ENCODE results near the gene UNC45A. TPM values are rescaled to one million over a fixed set of nuclear protein-coding genes. Genes with fewer than 3 reads are reported as not detected.

UNC45A gene
- total and polyA plus RNA-seq, 2 donors (not counting 1 experiment from before 2014, with no cell fraction given) = 56.3 to 79.0 TPM

DNA sequence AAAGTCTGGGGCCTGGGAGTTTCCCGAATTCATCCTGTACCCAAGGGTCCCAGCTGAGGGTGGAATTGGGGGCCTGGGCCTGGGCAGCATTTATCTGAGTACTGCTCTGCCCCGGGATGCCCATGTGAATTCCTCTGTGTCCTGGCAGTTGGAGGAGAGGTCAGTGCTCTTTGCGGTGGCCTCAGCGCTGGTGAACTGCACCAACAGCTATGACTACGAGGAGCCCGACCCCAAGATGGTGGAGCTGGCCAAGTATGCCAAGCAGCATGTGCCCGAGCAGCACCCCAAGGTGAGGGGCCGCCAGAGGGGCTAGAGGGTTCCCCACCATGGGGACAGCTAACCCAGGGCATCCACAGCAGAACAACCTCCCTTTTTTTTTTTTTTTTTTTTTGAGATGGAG, 13.4 kb downstream of the UNC45A start:
- no peak overlapping the region for H3K4me2 ChIP-seq (replicated peaks; ENCODE audit: low read depth, low read length, poor library complexity, severe bottlenecking)
- peaks cover 0 to 70% of the 10 kb centered on the region in 2 experiments for H3K36me3 ChIP-seq (replicated peaks in 1 of 2; ENCODE audit: control extremely low read depth in 1 of 2, control insufficient read depth in 1 of 2, extremely low read depth in 1 of 2, insufficient read depth in 2 of 2, low read length in 1 of 2)
- Mint-ChIP-seq H3K27me3 (no peaks in the 10 kb centered on the region), H3K4me3 (no peak overlapping the region), H3K9me3 (ENCODE audit: insufficient read depth) (no peaks in the 10 kb centered on the region), H3K27ac (no peak overlapping the region), H3K4me1 (no peaks in the 10 kb centered on the region)
- no peak overlapping the region for H3K4me3 ChIP-seq (ENCODE audit: control extremely low read depth in 1 of 5, extremely low read depth in 1 of 5, insufficient read depth in 1 of 5, low read depth in 2 of 5, low read length in 4 of 5)
- H3K27ac ChIP-seq (ENCODE audit: low read length in 2 of 2) = no peak overlapping the region
- H3K79me2 ChIP-seq (ENCODE audit: control insufficient read depth, insufficient read depth, low read length) = no peaks in the 10 kb centered on the region
- no peak overlapping the region for H2AFZ ChIP-seq (ENCODE audit: insufficient read depth, low read depth, low read length, poor library complexity, severe bottlenecking)
- no peaks in the 10 kb centered on the region for H4K20me1 ChIP-seq (ENCODE audit: control insufficient read depth, insufficient read depth, low read length, poor library complexity, severe bottlenecking)
- TF ChIP-seq EZH2 (IDR thresholded peaks at IDR 0.05; ENCODE audit: borderline replicate concordance, insufficient read depth, low read depth, low read length, poor library complexity, severe bottlenecking) (no peak), CTCF (IDR thresholded peaks at IDR 0.05) (no peak)
- ChIA-PET CTCF (interaction anchor here (0.6 to 0.8 kb wide), 2 partner anchors 8 to 10 kb away, joined by 3 read pairs; no protein-coding TSS in a partner anchor), POLR2A (no interaction called here)
- 89% methylated on average over 6 of the region's 8 CpGs for WGBS (ENCODE audit: insufficient coverage)
- H3K9me3 ChIP-seq (ENCODE audit: control extremely low read depth in 1 of 3, control insufficient read depth in 2 of 3, insufficient read depth in 1 of 3, low read length in 2 of 3) = no peaks in the 10 kb centered on the region
- no peak overlapping the region for H3K9ac ChIP-seq (ENCODE audit: low read length)
- no peaks in the 10 kb centered on the region for H3K27me3 ChIP-seq (replicated peaks in 1 of 4; ENCODE audit: control extremely low read depth in 1 of 4, control insufficient read depth in 3 of 4, insufficient read depth in 4 of 4, low read length in 3 of 4)
- no peak for ATAC-seq (ENCODE audit: low read depth)
- intact Hi-C loops (cut with micrococcal nuclease) = no loop called here
- no peak for DNase-seq
- H3K4me1 ChIP-seq (ENCODE audit: control insufficient read depth in 2 of 2, insufficient read depth in 2 of 2, low read length in 2 of 2) = no peaks in the 10 kb centered on the region

DNA sequence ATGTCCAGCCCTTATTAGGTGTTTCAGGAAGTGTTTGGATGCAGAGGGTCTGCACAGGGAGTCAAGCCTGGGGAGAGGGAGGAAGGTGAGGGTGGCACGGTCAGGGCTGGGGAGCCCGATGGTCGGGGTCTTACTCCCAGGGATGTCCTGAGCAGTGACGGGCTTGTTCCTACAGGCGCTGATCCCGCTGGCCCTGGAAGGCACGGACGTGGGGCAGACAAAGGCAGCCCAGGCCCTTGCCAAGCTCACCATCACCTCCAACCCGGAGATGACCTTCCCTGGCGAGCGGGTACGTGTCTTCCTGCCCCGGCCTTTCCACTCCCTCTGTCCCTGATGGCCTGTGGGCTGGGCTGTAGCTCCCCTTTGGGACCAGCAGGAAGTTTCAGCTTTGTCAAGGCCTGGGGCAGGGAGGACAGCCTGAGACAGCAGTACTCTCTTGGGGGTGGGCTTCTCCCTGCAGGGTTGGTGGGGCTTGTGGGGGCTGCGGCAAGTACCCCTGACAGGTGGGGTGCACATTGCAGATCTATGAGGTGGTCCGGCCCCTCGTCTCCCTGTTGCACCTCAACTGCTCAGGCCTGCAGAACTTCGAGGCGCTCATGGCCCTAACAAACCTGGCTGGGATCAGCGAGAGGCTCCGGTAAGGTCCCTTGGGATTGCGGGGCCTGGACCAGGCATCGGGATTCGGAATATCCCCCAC, 15.0 kb downstream of the UNC45A start:
- H3K9ac ChIP-seq (ENCODE audit: low read length) = no peak overlapping the region

More for the DNA sequence above, 15.0 kb downstream of the UNC45A start:
- Histone ChIP-seq H3K36me3 (replicated peaks in 1 of 2; ENCODE audit: control extremely low read depth in 1 of 2, control insufficient read depth in 1 of 2, extremely low read depth in 1 of 2, insufficient read depth in 2 of 2, low read length in 1 of 2) (peaks cover 0 to 56% of the 10 kb centered on the region in 2 experiments), H3K4me1 (ENCODE audit: control insufficient read depth in 2 of 2, insufficient read depth in 2 of 2, low read length in 2 of 2) (peaks cover 3 to 7% of the 10 kb centered on the region in 2 donors), H3K4me3 (ENCODE audit: control extremely low read depth in 1 of 5, extremely low read depth in 1 of 5, insufficient read depth in 1 of 5, low read depth in 2 of 5, low read length in 4 of 5) (no peak overlapping the region), H3K4me2 (replicated peaks; ENCODE audit: low read depth, low read length, poor library complexity, severe bottlenecking) (no peak overlapping the region), H3K79me2 (ENCODE audit: control insufficient read depth, insufficient read depth, low read length) (no peaks in the 10 kb centered on the region), H3K27me3 (replicated peaks in 1 of 4; ENCODE audit: control extremely low read depth in 1 of 4, control insufficient read depth in 3 of 4, insufficient read depth in 4 of 4, low read length in 3 of 4) (no peaks in the 10 kb centered on the region), H2AFZ (ENCODE audit: insufficient read depth, low read depth, low read length, poor library complexity, severe bottlenecking) (no peak overlapping the region), H3K9me3 (ENCODE audit: control extremely low read depth in 1 of 3, control insufficient read depth in 2 of 3, insufficient read depth in 1 of 3, low read length in 2 of 3) (no peaks in the 10 kb centered on the region), H4K20me1 (ENCODE audit: control insufficient read depth, insufficient read depth, low read length, poor library complexity, severe bottlenecking) (no peaks in the 10 kb centered on the region), H3K27ac (ENCODE audit: low read length in 2 of 2) (no peak overlapping the region)
- ChIA-PET CTCF (interaction anchor here (1.4 kb wide), 1 partner anchor 18 kb away, joined by 6 read pairs; the partner anchor contains the start of gene HDDC3), POLR2A (no interaction called here)
- TF ChIP-seq EZH2 (IDR thresholded peaks at IDR 0.05; ENCODE audit: borderline replicate concordance, insufficient read depth, low read depth, low read length, poor library complexity, severe bottlenecking) (no peak), CTCF (IDR thresholded peaks at IDR 0.05) (no peak)
- no peak for ATAC-seq (ENCODE audit: low read depth)
- Mint-ChIP-seq H3K4me3 (no peak overlapping the region), H3K9me3 (ENCODE audit: insufficient read depth) (no peaks in the 10 kb centered on the region), H3K27ac (no peak overlapping the region), H3K27me3 (no peaks in the 10 kb centered on the region), H3K4me1 (peaks cover 6% of the 10 kb centered on the region)
- intact Hi-C loops (cut with micrococcal nuclease) = no loop called here
- DNase-seq = no peak
- WGBS (ENCODE audit: insufficient coverage) = 97% methylated on average over 23 of the region's 23 CpGs
